NCI-H146 (cell line): ENCODE results near the gene COA4.
"Not testable (repeated sequence)": the region's sequence is repeated elsewhere in the genome, so short reads cannot be mapped to it uniquely, and the experiment has no call there.

ENCODE experiments used
- DNase-seq: peaks from one replicate; lab custom pipeline; 2025; lab: John Stamatoyannopoulos, UW

Gene COA4

DNA sequence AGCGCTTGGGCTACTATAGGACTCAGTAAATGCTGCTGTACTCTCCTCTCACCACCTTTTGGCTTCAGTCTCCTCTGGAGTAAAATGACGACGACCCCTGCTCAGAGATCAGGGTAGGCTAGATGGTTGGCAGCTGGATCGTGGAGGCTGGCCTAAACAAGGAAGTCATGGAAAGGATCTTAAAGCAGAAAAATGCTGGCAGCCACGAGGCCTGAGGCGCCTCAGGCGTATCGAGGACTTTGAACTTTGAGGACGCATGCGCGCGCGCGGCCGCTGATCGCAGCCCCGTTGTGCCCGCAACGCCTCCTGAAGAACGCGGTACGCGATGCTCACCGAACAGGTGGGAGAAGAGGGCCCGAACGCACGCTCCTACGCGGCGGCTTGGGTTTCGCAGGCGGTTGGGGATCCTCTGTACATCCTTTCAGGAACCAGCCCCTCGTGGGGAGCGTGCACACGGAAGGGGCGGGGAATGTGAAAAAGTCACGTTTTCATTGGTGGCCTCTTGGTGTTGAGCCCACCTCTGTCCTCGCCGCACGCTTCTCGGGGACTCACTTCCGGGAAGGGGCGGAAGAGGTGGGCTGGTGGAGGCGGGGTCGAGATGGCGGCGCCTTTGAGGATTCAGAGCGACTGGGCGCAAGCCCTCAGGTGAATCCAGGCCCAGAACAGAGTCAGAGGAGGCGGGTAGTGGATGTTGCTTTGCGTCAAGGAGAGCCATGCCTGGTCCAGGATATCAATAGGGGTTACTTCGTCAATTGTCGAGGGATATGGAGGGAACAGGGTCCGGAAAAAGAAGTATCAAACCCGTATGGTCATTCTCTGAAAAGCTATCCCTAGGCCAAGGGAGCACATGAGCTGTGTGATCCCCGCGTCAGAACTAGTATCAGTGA, at the start of gene COA4, which contains the start of gene PAAF1:
TSS of gene COA4 (minus strand) at position 423 of the 887 bp plus-strand sequence. CDS start 3,468 bp downstream, outside the sequence.
TSS of gene PAAF1 (plus strand) at position 576 of the 887 bp plus-strand sequence. CDS start at position 599, 23 bp downstream.
- DNase-seq, result peak; percentile 98

DNA sequence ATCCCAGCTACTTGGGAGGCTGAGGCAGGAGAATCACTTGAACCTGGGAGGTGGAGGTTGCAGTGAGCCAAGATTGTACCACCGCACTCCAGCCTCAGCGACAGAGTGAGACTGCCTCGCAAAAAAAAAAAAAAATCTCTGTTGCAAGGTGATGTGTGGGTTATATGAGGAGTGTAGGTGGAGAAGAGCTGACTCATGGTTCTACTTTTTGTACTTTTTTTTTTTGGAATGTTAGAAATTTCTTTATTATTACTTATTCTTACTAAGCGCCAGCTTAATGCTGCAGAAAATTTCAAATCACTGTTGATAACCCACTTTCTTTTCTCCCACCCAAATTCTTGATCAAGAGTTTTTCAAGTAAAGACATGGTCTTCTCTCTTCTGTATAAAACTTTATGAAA, 44.5 kb upstream of the COA4 start:
- DNase-seq, result no peak

DNA sequence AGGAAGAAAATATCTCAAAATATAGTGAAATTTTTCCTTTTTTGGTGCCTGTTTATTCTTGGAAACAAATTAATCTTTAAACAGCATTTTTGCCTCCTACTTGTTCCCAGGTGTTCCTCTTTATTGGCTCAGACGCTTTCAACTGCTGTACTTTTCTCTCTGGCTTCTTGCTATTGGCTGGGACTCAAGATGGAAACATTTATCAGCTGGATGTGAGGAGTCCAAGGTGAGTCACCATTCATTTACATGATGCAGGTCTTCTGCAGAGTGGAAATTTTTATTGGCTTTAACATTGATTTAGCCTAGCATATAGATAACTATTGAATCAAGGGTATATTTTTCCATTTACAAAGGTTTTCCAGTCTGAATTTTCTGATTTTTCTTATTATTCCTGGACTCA, 39.8 kb upstream of the COA4 start:
- no peak for DNase-seq

GRCh38 chr11:73914284-73914683, 37.6 kb upstream of the COA4 start:
- DNase-seq, result no peak

DNA sequence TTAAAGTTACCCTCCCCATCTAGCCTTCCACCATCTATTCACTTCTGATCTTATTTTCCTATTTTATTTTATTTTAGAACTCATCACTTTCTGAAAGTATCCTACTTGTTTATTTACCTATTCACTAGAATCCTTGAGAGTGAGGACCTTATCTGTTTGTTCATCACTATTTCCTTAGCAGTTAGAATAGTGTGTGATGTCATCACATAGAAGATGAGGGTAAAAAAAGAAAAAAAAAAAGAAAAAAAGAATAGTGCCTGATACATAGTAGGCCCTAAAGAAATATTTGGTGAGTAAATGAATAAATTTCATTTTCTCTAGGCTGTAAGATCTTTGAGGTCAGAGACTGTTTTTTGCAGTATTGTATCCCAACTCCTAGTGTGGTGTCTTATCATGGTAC, 36.8 kb upstream of the COA4 start:
- no peak for DNase-seq

DNA sequence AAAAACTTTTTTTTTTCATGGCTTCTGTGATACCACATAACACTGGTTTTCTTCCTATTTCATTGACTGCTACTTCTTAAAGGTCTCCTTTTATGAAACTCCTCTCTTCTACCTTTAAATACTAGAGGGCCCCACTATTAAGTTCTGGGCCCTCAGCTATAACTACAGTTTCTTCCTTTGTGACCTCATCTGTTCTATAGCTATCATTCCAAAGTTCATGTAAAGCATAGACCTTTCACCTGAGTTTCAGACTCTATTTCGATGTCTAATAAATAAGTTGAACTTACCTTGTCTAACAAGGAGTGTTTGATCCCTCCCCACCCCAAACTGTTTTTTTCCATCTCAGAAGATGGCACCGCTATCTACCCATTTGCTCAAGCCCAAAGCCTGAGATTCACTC, 35.4 kb upstream of the COA4 start:
- no peak for DNase-seq

- DNase-seq, result no peak
Measured at GRCh38 chr11:73907191-73907590, 30.5 kb upstream of the COA4 start.

- no peak for DNase-seq
Measured at GRCh38 chr11:73902303-73902702, 25.7 kb upstream of the COA4 start.

DNA sequence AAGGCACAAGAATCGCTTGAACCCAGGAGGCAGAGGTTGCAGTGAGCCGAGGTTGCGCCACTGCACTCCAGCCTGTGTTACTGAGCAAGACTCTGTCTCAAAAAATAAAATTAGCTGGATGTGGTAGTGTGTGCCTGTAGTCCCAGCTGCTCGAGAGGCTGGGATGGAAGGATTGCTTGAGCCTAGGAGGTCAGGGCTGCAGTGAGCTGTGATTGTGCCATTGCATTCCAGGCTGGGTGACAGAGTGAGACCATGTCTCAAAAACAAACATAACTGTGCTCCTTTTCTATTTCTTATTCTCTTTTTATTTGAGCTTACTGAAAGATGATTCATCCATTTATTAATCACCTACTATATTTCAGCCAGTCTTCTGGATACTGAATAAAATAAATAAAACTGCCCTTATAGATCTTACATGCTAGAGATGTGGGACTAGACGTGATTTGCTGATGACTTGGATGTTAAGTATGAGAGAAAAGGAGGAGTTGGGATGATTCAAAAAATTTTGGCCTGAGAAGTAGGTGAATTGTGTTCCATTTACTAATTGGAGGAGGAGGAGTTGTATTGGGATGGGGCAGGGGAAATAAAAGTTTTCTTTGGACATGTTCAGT, 18.2 kb upstream of the COA4 start:
- no peak for DNase-seq

- no peak for DNase-seq
Measured at GRCh38 chr11:73893041-73893440, 16.4 kb upstream of the COA4 start.

DNA sequence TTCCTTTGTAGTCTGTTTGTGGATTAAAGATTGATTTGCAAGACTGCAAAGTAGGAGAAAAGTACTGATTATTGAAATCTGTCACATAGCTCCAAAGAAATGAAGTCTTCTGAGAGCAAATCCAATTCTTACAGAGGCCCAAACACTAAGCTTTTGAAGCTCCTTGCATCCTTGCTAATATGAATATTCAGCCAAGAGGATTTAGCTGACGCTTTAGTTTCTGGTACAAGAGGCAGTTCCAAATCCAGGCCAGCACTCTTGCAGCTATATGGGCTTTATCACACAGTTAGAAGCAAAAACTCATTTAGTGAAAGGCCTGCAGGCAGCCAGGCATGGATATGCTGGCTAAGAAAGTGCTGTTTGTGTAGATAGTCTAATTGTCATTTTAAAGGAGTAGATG, 12.9 kb upstream of the COA4 start:
- DNase-seq, result no peak

- DNase-seq, result no peak
Measured at GRCh38 chr11:73889019-73889418, 12.4 kb upstream of the COA4 start.

- no peak for DNase-seq
Measured at GRCh38 chr11:73888244-73888643, 11.6 kb upstream of the COA4 start.

- no peak for DNase-seq
Measured at GRCh38 chr11:73883856-73884255, 7.2 kb upstream of the COA4 start.

- not testable (repeated sequence) for DNase-seq
Measured at GRCh38 chr11:73880449-73880848, 3.8 kb upstream of the COA4 start.

DNA sequence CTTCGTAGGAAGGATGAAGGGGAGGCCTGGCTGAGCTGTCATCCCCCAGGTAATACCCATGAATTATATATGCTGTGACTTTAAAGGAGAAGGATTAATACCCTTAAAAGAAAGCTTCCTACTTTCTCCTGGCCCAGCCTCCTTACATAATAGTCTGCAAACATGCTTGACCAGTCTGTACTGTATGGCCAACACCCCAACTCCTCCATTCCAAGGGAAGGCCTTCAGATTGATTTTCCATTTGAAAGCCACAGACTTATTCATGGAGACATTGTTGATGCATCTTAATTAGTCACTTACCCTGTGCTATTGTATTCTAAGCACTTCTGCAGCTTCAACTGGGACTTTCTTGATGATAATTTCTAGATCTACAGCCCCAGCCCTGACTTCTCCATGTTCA, 2.1 kb upstream of the COA4 start:
- DNase-seq, result no peak

DNA sequence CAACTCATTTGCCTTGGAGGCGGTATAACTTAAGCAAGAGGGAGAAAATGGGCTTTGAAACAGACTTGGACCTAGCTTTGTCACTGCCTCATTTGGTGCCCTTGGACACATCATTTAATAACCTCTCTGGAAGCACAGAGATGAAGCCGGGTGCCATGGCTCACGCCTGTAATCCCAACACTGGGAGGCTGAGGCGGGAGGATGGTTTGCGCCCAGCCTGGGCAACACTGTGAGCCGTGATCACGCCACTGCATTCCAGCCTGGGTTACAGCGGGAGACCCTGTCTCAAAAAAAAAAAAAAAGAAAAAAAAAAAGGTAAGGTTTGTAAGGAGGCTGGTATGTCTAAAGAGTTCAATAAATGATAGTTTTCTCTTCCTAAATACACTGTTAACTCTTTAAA, 806 bp downstream of the COA4 start:
- peak; percentile 17 for DNase-seq

DNA sequence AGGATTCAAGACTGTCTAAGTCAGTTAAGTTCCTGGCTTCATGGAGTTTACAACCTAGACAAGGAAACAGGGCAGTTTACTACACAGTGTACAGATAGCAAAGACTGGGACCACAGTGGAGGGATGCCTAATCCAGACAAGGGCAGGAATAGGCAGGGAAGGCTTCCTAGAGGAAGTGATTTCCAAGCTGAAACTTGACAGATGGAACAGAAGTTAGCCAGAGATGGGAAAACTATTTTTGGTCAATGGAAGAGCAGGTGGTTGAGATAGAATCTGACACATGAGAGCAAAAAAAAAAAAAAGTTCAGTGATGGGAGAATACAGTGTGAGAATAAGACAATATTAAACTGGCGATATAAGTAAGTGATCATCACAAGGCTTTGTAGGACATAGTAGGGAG, 1.3 kb downstream of the COA4 start:
- DNase-seq, result no peak

- no peak for DNase-seq
Measured at GRCh38 chr11:73872749-73873357, 3.8 kb downstream of the COA4 start.

GRCh38 chr11:73870261-73870660, 6.4 kb downstream of the COA4 start:
- DNase-seq, result no peak

GRCh38 chr11:73869332-73869949, 7.2 kb downstream of the COA4 start:
- no peak for DNase-seq

DNA sequence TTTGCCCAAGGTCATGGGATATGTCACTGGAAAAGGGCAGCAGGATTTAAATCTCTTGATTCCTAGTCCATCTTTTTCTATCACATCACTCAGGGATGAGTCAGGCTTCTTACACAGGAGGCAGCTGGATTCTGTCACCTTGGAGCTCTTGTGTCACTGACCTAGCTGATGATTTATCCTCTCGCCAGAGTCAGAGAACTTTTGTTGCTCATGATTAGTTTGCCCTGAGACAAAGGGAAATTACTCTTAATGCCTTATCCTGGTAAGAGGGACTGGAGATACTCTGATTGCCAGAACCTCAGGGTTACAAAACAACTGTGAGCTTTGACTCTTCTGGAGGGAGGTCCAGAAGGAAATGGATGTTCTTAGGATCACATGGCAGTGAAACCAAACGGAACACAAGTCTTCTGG, 10.1 kb downstream of the COA4 start:
- DNase-seq, result no peak
